ENCODE measurements around the gene ATP9B. TPM values are rescaled to one million over a fixed set of nuclear protein-coding genes. Genes with fewer than 3 reads are reported as not detected.
A peak's percentile ranks its signal among the peaks of the same experiment; 100 is the strongest.
"Not testable (repeated sequence)": the region's sequence is repeated elsewhere in the genome, so short reads cannot be mapped to it uniquely, and the experiment has no call there.

Gene ATP9B
- total RNA-seq, 2 donors from 2014 or later = 27.4 to 29.2 TPM

GRCh38 chr18:79299272-79299671, 230.1 kb downstream of the ATP9B start:
- DNase-seq = no peak
- no peak for ATAC-seq
- intact Hi-C loops (cut with DNase I, micrococcal nuclease) = no loop called here

- intact Hi-C loops (cut with DNase I, micrococcal nuclease) = no loop called here
- DNase-seq (no peak), ATAC-seq (no peak)
Observed at GRCh38 chr18:79299711-79300110, 230.5 kb downstream of the ATP9B start.

GRCh38 chr18:79300413-79300812, 231.2 kb downstream of the ATP9B start:
- intact Hi-C loops (cut with DNase I, micrococcal nuclease) = no loop called here
- DNase-seq = no peak

GRCh38 chr18:79302120-79302519, 232.9 kb downstream of the ATP9B start:
- peak; percentile 79 to 82 for DNase-seq
- peak; percentile 98 for ATAC-seq
- intact Hi-C loops (cut with DNase I, micrococcal nuclease) = no loop called here

More at GRCh38 chr18:79300413-79300812, 231.2 kb downstream of the ATP9B start:
- no peak for ATAC-seq

DNA sequence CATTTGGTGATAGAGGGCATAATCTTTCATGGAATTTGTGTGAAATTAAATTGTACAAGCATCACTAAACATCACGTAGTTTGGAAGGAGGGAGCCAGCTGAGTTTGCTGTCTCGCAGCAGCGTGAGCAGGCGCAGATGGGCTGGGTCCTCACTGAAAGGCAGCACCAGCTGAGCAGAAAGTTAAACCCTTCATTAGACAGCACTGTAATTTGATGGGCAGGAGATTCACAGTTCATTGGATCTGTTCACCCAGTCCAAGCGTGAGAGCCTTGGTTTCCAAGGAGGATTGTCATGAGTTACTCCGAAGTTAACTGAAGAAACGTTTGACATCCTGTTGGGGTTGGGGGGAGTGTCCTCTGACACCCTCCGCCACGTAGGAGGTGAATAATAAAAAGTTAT, 236.7 kb downstream of the ATP9B start:
- DNase-seq (no peak), ATAC-seq (no peak)
- intact Hi-C loops (cut with DNase I, micrococcal nuclease) = no loop called here

GRCh38 chr18:79309614-79310358, 240.6 kb downstream of the ATP9B start:
- intact Hi-C loops (cut with DNase I, micrococcal nuclease) = no loop called here
- ATAC-seq = no peak
- no peak for DNase-seq

- DNase-seq (no peak), ATAC-seq (no peak)
- intact Hi-C loops (cut with DNase I, micrococcal nuclease) = no loop called here
Observed at GRCh38 chr18:79314838-79315388, 245.7 kb downstream of the ATP9B start.

- intact Hi-C loops (cut with DNase I, micrococcal nuclease) = no loop called here
- no peak for DNase-seq
- ATAC-seq = no peak
Observed at GRCh38 chr18:79315596-79315995, 246.4 kb downstream of the ATP9B start.

DNA sequence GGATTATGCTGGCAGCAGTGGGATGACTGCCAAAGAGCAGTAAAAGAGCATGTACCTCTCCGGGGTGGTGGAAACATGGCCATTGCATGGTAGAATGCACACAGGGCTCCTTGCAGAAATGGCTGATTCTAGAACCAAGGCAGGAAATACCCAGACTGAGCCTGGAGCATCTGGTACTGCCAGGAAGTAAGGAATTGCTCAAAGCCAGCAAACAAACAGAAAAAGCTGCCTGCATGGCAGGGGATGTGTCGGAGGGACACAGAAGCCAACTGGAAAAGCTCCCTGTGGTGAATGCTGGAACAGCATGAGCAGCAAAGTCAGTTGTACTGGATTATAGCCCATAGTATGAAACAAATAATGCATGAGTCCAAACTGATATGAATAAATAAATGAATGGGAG, 248.5 kb downstream of the ATP9B start:
- ATAC-seq (no peak), DNase-seq (no peak)
- intact Hi-C loops (cut with DNase I, micrococcal nuclease) = no loop called here

- DNase-seq (no peak), ATAC-seq (no peak)
- intact Hi-C loops (cut with DNase I, micrococcal nuclease) = no loop called here
Observed at GRCh38 chr18:79318142-79318673, 249.0 kb downstream of the ATP9B start.

DNA sequence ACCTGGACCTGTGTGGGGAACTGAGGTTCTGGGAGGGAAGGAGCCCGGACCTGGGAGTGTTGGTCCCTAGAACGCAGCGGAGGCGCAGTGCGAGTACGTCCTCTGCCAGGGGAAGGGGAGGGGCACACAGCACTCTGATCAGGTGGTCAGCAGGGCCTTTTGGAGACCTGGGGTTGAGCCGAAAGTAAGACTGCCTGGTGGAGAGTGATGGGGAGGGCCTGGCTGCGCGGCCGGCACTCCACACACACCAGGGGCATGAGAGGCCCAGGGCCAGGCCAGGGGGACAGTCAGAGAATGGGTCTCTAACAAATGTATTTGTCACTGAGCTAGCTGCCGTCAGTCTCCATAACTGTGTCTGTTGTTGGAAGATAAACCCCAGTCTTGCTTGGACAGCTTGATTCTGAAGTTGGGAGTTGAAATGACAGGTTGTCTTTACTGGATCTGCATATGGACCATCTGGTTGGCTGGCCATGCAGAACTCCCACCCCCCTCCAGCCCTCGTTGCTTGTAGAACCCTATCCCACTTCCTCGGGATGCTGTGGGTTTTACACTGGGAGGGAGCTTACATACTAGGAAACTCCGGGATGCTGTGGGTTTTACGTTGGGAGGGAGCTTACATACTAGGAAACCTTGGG, 251.1 kb downstream of the ATP9B start:
- intact Hi-C loops (cut with DNase I, micrococcal nuclease) = no loop called here
- DNase-seq (no peak), ATAC-seq (no peak)

DNA sequence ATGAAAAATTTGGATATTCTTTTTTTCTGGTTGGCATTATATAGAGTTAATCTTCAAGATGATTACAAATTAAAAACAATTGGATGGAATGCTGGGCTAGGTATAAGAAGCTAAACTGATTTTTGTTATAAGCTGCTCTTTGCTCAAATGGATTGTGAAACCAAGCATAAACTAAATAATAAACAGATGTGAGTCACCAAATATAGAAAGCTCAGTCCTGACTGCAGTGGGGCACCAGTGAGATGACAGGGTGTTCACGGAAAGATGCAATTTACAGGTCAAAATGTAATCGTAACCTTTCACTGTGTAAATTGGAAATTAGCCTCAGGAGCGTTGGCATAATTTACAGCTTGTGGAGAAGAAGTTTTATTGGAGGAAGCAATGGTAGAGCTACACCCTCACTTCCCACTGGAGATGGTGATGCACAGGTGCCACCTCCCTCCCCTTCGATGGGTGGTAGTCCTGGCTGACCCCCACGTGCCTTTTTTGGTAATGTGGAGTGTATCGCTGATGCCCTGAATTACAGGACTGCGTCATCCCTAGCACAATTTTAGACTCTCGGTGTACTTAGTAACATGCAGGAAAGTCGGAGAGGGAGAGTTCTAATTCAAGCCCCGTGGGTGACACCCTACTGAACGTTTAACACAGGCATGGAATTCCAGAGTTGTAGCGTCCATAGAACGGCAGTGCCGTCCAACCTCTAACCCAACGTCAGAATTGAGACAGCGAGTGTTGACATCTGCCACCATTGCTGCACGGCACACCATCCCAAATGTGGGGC, 252.6 kb downstream of the ATP9B start:
- DNase-seq (no peak), ATAC-seq (peak; percentile 46)
- intact Hi-C loops (cut with DNase I, micrococcal nuclease) = no loop called here

- ATAC-seq (no peak), DNase-seq (no peak)
- intact Hi-C loops (cut with DNase I, micrococcal nuclease) = no loop called here
Observed at GRCh38 chr18:79322441-79322840, 253.2 kb downstream of the ATP9B start.

DNA sequence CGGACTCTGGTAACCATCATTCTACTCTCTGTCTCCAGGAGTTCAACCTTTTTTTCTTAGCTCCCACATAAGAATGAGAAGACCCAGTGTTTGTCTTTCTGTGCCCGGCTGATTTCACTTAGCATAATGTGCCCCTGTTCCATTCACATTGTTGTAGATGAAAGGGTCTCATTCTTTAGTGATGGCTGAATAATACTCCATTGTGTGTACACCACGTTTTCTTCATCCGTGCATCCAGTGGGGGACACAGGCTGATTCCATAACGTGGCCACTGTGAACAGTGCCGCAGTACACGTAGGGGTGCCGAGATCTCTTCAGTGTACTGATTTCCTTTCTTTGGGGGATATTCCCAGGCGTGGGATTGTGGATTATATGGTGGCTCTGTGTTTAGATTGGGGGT, 254.3 kb downstream of the ATP9B start:
- ATAC-seq = no peak
- DNase-seq = no peak
- intact Hi-C loops (cut with DNase I, micrococcal nuclease) = no loop called here

DNA sequence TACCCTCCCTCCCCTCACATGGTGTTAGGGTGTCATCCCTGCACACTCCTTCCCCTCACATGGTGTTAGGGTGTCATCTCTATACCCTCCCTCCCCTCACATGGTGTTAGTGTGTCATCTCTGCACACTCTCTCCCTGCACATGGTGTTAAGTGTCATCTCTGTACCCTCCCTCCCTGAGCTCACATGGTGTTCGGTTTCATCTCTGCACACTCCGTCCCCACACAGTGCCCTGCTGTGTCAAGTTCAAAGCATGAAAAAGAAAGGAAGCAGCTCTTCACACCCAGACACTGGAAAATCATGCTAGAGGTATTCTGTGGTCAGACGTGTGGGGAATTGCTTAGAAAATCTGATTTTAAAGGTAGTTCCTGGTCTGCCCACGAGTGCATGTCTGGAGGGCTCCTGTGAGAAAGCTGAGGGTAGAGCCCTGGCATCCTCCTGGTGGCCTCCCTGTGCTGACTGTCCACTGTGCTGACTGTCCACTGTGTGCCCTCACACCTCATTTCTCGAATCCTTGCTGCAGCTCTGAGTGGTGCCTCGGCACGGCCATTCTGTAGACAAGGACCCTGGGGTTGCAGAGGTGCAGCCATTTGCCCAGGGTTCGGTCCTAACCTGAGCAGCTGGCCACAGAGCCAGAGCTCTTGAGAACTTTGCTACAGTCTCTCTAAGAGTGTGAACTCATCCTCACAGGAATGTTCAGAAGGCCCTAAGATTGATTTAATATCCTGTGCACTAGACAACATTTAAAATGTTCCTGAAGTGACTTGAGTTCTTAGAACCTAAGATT, 257.4 kb downstream of the ATP9B start:
- intact Hi-C loops (cut with DNase I, micrococcal nuclease) = no loop called here
- ATAC-seq = no peak
- DNase-seq = no peak

- intact Hi-C loops (cut with DNase I, micrococcal nuclease) = no loop called here
- DNase-seq (no peak), ATAC-seq (no peak)
Observed at GRCh38 chr18:79327199-79327721, 258.1 kb downstream of the ATP9B start.

DNA sequence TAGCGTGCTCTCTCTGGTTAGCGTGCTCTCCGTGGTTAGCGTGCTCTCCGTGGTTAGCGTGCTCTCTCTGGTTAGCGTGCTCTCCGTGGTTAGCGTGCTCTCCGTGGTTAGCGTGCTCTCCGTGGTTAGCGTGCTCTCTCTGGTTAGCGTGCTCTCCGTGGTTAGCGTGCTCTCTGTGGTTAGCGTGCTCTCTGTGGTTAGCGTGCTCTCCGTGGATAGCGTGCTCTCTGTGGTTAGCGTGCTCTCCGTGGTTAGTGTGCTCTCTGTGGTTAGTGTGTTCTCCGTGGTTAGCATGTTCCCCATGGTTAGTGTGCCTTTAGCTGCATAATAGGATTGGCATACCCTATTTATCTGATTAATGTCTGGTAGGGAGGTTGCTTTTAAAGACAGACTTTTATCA, 258.7 kb downstream of the ATP9B start:
- intact Hi-C loops (cut with DNase I, micrococcal nuclease); DNase-seq; ATAC-seq: not testable (repeated sequence)

- intact Hi-C loops (cut with DNase I, micrococcal nuclease) = no loop called here
- DNase-seq (no peak), ATAC-seq (no peak)
Observed at GRCh38 chr18:79328887-79329286, 259.7 kb downstream of the ATP9B start.
